ENCODE measurements around the gene NDUFA3. TPM values are rescaled to one million over a fixed set of nuclear protein-coding genes. Genes with fewer than 3 reads are reported as not detected.

Gene NDUFA3
- total and polyA plus RNA-seq, 4 experiments from 2014 or later, result 135 to 440 (median 256) TPM

GRCh38 chr19:54138489-54139256 lies 36.0 kb downstream of the NDUFA3 start:
- H3K27me3 Mint-ChIP-seq, result no peaks in the 10 kb centered on the region
- peak in 1 of 5 donors; percentile 46 for DNase-seq
- intact Hi-C loops (cut with micrococcal nuclease), result no loop called here
- peak overlapping the region; percentile 83 to 92 (median 88) for H3K4me3 Mint-ChIP-seq
- Histone ChIP-seq H3K4me3 (ENCODE audit: low read length in 2 of 2) (peak overlapping the region; percentile 36 to 73), H3K4me1 (ENCODE audit: insufficient read depth, low read length) (peaks cover 47% of the 10 kb centered on the region), H3K27me3 (ENCODE audit: insufficient read depth, low read length) (no peaks in the 10 kb centered on the region), H3K9me3 (ENCODE audit: control insufficient read depth in 1 of 2, low read length in 2 of 2) (no peaks in the 10 kb centered on the region), H3K36me3 (ENCODE audit: insufficient read depth, low read length) (peaks cover 34% of the 10 kb centered on the region), H3K27ac (ENCODE audit: low read depth, low read length) (peak overlapping the region; percentile 91)
- H3K9me3 Mint-ChIP-seq, result no peaks in the 10 kb centered on the region
- peaks cover 29 to 58% (median 44%) of the 10 kb centered on the region in 4 donors for H3K4me1 Mint-ChIP-seq
- H3K36me3 Mint-ChIP-seq, result peaks cover 17 to 34% of the 10 kb centered on the region in 2 donors
- ChIA-PET CTCF (ENCODE audit: partially characterized antibody) (no interaction called here), POLR2A (ENCODE audit: partially characterized antibody) (interaction anchor here (0.7 to 5.2 kb wide), 7 partner anchors 11 to 61 kb away, joined by 3 to 131 read pairs (median 46); partner anchors contain the start of genes LENG1, MBOAT7, NDUFA3 and PRPF31)
- peak overlapping the region; percentile 89 to 94 (median 94) for H3K27ac Mint-ChIP-seq

GRCh38 chr19:54141356-54141755 lies 38.7 kb downstream of the NDUFA3 start:
- ChIA-PET CTCF (ENCODE audit: partially characterized antibody) (no interaction called here), POLR2A (ENCODE audit: partially characterized antibody) (interaction anchor here (1.3 kb wide), 1 partner anchor 60 kb away, joined by 3 read pairs; no protein-coding TSS in a partner anchor)
- peak overlapping the region in 1 of 8 donors; percentile 21 for H3K4me3 Mint-ChIP-seq
- Histone ChIP-seq H3K4me3 (ENCODE audit: low read length in 2 of 2) (no peak overlapping the region), H3K9me3 (ENCODE audit: control insufficient read depth in 1 of 2, low read length in 2 of 2) (no peaks in the 10 kb centered on the region), H3K4me1 (ENCODE audit: insufficient read depth, low read length) (peaks cover 41% of the 10 kb centered on the region), H3K27ac (ENCODE audit: low read depth, low read length) (peak overlapping the region; percentile 5), H3K27me3 (ENCODE audit: insufficient read depth, low read length) (no peaks in the 10 kb centered on the region), H3K36me3 (ENCODE audit: insufficient read depth, low read length) (peaks cover 61% of the 10 kb centered on the region)
- H3K4me1 Mint-ChIP-seq, result peaks cover 24 to 45% (median 35%) of the 10 kb centered on the region in 4 donors
- intact Hi-C loops (cut with micrococcal nuclease), result no loop called here
- peak overlapping the region in 4 of 7 donors; percentile 7 to 79 (median 37) for H3K27ac Mint-ChIP-seq
- no peaks in the 10 kb centered on the region for H3K9me3 Mint-ChIP-seq
- peaks cover 32 to 58% of the 10 kb centered on the region in 2 donors for H3K36me3 Mint-ChIP-seq
- no peak for DNase-seq
- no peaks in the 10 kb centered on the region for H3K27me3 Mint-ChIP-seq

- H3K4me1 ChIP-seq (ENCODE audit: insufficient read depth, low read length), result peaks cover 37% of the 10 kb centered on the region
- H3K4me1 Mint-ChIP-seq, result peaks cover 21 to 39% (median 28%) of the 10 kb centered on the region in 4 donors
- H3K4me3 ChIP-seq (ENCODE audit: low read length in 2 of 2), result no peak overlapping the region
- peak overlapping the region in 6 of 7 donors; percentile 29 to 88 (median 48) for H3K27ac Mint-ChIP-seq
- peak in 1 of 5 donors; percentile 1 for DNase-seq
- peaks cover 39 to 67% of the 10 kb centered on the region in 2 donors for H3K36me3 Mint-ChIP-seq
- H3K36me3 ChIP-seq (ENCODE audit: insufficient read depth, low read length), result peaks cover 70% of the 10 kb centered on the region
- H3K4me3 Mint-ChIP-seq, result no peak overlapping the region
- no peaks in the 10 kb centered on the region for H3K9me3 Mint-ChIP-seq
- intact Hi-C loops (cut with micrococcal nuclease), result no loop called here
- no peaks in the 10 kb centered on the region for H3K27me3 Mint-ChIP-seq
- no peak overlapping the region for H3K27ac ChIP-seq (ENCODE audit: low read depth, low read length)
- ChIA-PET POLR2A (ENCODE audit: partially characterized antibody) (interaction anchor here (0.6 to 1.3 kb wide), 3 partner anchors 16 to 59 kb away, joined by 3 to 5 read pairs (median 3); partner anchors contain the start of gene MBOAT7), CTCF (ENCODE audit: partially characterized antibody) (interaction anchor here (1.8 kb wide), 1 partner anchor 124 kb away, joined by 4 read pairs; no protein-coding TSS in a partner anchor)
- no peaks in the 10 kb centered on the region for H3K9me3 ChIP-seq (ENCODE audit: control insufficient read depth in 1 of 2, low read length in 2 of 2)
- H3K27me3 ChIP-seq (ENCODE audit: insufficient read depth, low read length), result no peaks in the 10 kb centered on the region
These were observed 39.6 kb downstream of the NDUFA3 start for GRCh38 chr19:54142166-54142780.

DNA sequence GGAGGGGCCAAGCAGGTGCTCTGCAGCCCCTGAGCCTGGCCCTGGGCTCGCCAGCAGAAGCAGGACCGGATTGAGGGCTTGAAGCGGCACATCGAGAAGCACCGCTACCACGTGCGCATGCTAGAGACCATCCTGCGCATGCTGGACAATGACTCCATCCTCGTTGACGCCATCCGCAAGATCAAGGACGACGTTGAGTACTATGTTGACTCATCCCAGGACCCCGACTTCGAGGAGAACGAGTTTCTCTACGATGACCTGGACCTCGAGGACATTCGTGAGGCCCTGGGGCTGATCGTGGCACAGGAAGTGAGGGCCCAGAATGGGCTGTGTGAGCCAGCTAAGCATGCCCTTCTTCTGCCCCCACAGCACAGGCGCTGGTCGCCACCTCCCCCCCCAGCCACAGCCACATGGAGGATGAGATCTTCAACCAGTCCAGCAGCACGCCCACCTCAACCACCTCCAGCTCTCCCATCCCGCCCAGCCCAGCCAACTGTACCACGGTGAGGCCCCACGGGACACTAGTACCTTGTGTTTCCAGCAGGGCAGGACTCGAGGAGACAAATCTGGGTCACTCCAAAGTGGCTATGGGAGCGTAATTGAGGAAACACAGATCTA lies 43.0 kb downstream of the NDUFA3 start:
- intact Hi-C loops (cut with micrococcal nuclease), result no loop called here
- H3K36me3 Mint-ChIP-seq, result peaks cover 50 to 80% of the 10 kb centered on the region in 2 donors
- peaks cover 4 to 21% (median 11%) of the 10 kb centered on the region in 4 donors for H3K4me1 Mint-ChIP-seq
- H3K27me3 ChIP-seq (ENCODE audit: insufficient read depth, low read length), result no peaks in the 10 kb centered on the region
- H3K27ac Mint-ChIP-seq, result peak overlapping the region in 1 of 7 donors; percentile 10
- no peak overlapping the region for H3K4me3 Mint-ChIP-seq
- peaks cover 13% of the 10 kb centered on the region for H3K4me1 ChIP-seq (ENCODE audit: insufficient read depth, low read length)
- H3K36me3 ChIP-seq (ENCODE audit: insufficient read depth, low read length), result peaks cover 92% of the 10 kb centered on the region
- ChIA-PET POLR2A (ENCODE audit: partially characterized antibody) (interaction anchor here (2.7 kb wide), 1 partner anchor 13 kb away, joined by 15 read pairs; the partner anchor contains the start of gene LENG1), CTCF (ENCODE audit: partially characterized antibody) (no interaction called here)
- no peak for DNase-seq
- no peaks in the 10 kb centered on the region for H3K9me3 ChIP-seq (ENCODE audit: control insufficient read depth in 1 of 2, low read length in 2 of 2)
- H3K27me3 Mint-ChIP-seq, result no peaks in the 10 kb centered on the region
- H3K4me3 ChIP-seq (ENCODE audit: low read length in 2 of 2), result no peak overlapping the region
- no peak overlapping the region for H3K27ac ChIP-seq (ENCODE audit: low read depth, low read length)
- no peaks in the 10 kb centered on the region for H3K9me3 Mint-ChIP-seq

DNA sequence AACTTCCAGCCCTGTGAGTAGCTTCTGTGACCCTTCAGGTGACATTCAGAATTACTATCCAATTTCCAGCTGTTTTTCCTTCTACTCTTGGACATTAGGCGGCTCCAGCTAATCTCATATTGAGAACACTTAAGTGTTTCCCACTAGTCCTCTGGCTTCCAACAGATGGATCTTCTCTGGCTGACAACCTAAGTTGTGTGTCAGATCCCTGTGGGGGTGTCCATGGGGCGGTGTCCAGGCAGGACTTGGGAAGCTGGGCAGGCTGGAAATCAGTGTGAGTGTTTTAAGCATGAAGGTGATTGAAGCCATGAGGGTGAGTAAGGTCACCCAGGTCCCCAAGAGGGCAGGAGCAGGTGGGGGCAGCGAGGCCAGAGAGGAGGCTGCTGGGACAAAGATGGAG lies 45.0 kb downstream of the NDUFA3 start:
- H3K36me3 ChIP-seq (ENCODE audit: insufficient read depth, low read length), result peaks cover 85% of the 10 kb centered on the region
- DNase-seq, result no peak
- ChIA-PET POLR2A (ENCODE audit: partially characterized antibody) (interaction anchor here (1.4 to 5.5 kb wide), 3 partner anchors 9 to 12 kb away, joined by 8 to 46 read pairs (median 28); partner anchors contain the start of genes CNOT3 and LENG1), CTCF (ENCODE audit: partially characterized antibody) (interaction anchor here (1.0 kb wide), 1 partner anchor 21 kb away, joined by 3 read pairs; no protein-coding TSS in a partner anchor)
- no peak overlapping the region for H3K27ac ChIP-seq (ENCODE audit: low read depth, low read length)
- peaks cover 2% of the 10 kb centered on the region for H3K4me1 ChIP-seq (ENCODE audit: insufficient read depth, low read length)
- intact Hi-C loops (cut with micrococcal nuclease), result no loop called here
- H3K4me3 ChIP-seq (ENCODE audit: low read length in 2 of 2), result no peak overlapping the region
- no peaks in the 10 kb centered on the region for H3K9me3 Mint-ChIP-seq
- H3K4me1 Mint-ChIP-seq, result peaks cover 0 to 5% (median 4%) of the 10 kb centered on the region in 4 donors
- peaks cover 47 to 86% of the 10 kb centered on the region in 2 donors for H3K36me3 Mint-ChIP-seq
- H3K27me3 ChIP-seq (ENCODE audit: insufficient read depth, low read length), result no peaks in the 10 kb centered on the region
- H3K27me3 Mint-ChIP-seq, result no peaks in the 10 kb centered on the region
- no peaks in the 10 kb centered on the region for H3K9me3 ChIP-seq (ENCODE audit: control insufficient read depth in 1 of 2, low read length in 2 of 2)
- peak overlapping the region in 1 of 7 donors; percentile 68 for H3K27ac Mint-ChIP-seq
- no peak overlapping the region for H3K4me3 Mint-ChIP-seq

GRCh38 chr19:54148158-54148557 lies 45.5 kb downstream of the NDUFA3 start:
- Histone ChIP-seq H3K4me3 (ENCODE audit: low read length in 2 of 2) (no peak overlapping the region), H3K9me3 (ENCODE audit: control insufficient read depth in 1 of 2, low read length in 2 of 2) (no peaks in the 10 kb centered on the region), H3K36me3 (ENCODE audit: insufficient read depth, low read length) (peaks cover 83% of the 10 kb centered on the region), H3K27me3 (ENCODE audit: insufficient read depth, low read length) (no peaks in the 10 kb centered on the region), H3K27ac (ENCODE audit: low read depth, low read length) (no peak overlapping the region), H3K4me1 (ENCODE audit: insufficient read depth, low read length) (no peaks in the 10 kb centered on the region)
- peaks cover 42 to 83% of the 10 kb centered on the region in 2 donors for H3K36me3 Mint-ChIP-seq
- DNase-seq, result no peak
- H3K4me3 Mint-ChIP-seq, result no peak overlapping the region
- no peaks in the 10 kb centered on the region for H3K9me3 Mint-ChIP-seq
- H3K27ac Mint-ChIP-seq, result no peak overlapping the region
- ChIA-PET POLR2A (ENCODE audit: partially characterized antibody) (interaction anchor here (1.4 to 5.5 kb wide), 3 partner anchors 8 to 11 kb away, joined by 8 to 46 read pairs (median 28); partner anchors contain the start of genes CNOT3 and LENG1), CTCF (ENCODE audit: partially characterized antibody) (interaction anchor here (1.0 kb wide), 1 partner anchor 20 kb away, joined by 3 read pairs; no protein-coding TSS in a partner anchor)
- H3K4me1 Mint-ChIP-seq, result peaks cover 0 to 6% (median 4%) of the 10 kb centered on the region in 4 donors
- H3K27me3 Mint-ChIP-seq, result no peaks in the 10 kb centered on the region
- intact Hi-C loops (cut with micrococcal nuclease), result no loop called here

Measured in CD4-positive, alpha-beta memory T cell (primary cell).